Sigmoid colon (tissue), 7 donors: ENCODE results near the gene STK32B. TPM values are rescaled to one million over a fixed set of nuclear protein-coding genes. Genes with fewer than 3 reads are reported as not detected.

Experiments used
- DNase-seq: peaks from one replicate; pipeline ENCODE4 v3.0.0-alpha.2; 2019
- H3K27ac ChIP-seq, 4 donors: fragments of 200-600 bp; sonication (generic); one replicate each; pipeline ENCODE4 v1.5.1; 2016 to 2019; ENCODE audit warnings: mild to moderate bottlenecking in 1 of 4
- H3K27me3 ChIP-seq, 3 donors: fragments of 200-600 bp; sonication (generic); one replicate each; pipeline ENCODE4 v1.5.1; 2019; ENCODE audit warnings: mild to moderate bottlenecking in 1 of 3
- H3K36me3 ChIP-seq, 4 donors: fragments of 200-600 bp; sonication (generic); one replicate each; pipeline ENCODE4 v1.5.1; 2016 to 2019
- H3K4me1 ChIP-seq, 4 donors: fragments of 200-600 bp; sonication (generic); one replicate each; pipeline ENCODE4 v1.5.1; 2017 to 2019
- H3K4me3 ChIP-seq, 4 donors: fragments of 200-600 bp; sonication (generic); one replicate each; pipeline ENCODE4 v1.5.1; 2017 to 2019; ENCODE audit warnings: mild to moderate bottlenecking in 2 of 4, moderate library complexity in 1 of 4
- H3K9me3 ChIP-seq, 4 donors: fragments of 200-600 bp in 3 of 4; sonication (generic) in 3 of 4; one replicate each; pipeline versions ENCODE4 v1.5.1 to v1.6.1; 2013 to 2019
- EP300 ChIP-seq, 4 donors: sonication (generic); formaldehyde crosslinking; IDR thresholded peaks; one replicate each; pipeline ENCODE4 v1.6.1; 2017; ENCODE audit warnings: antibody characterized with exemption in 4 of 4
- POLR2A ChIP-seq, 2 donors: fragments of 450-650 bp; IDR thresholded peaks; one replicate each; pipeline ENCODE4 v1.6.1; 2016; ENCODE audit warnings: antibody characterized with exemption in 2 of 2, mild to moderate bottlenecking in 2 of 2, moderate library complexity in 2 of 2
- POLR2AphosphoS5 ChIP-seq, 4 donors: sonication (generic); formaldehyde crosslinking; IDR thresholded peaks; one replicate each; pipeline ENCODE4 v1.6.1; 2017; ENCODE audit warnings: antibody characterized with exemption in 4 of 4
- WGBS, 2 donors: extraction: QIAGEN DNeasy Blood & Tissue Kit; methylation state at CpG; one replicate each; pipeline ENCODE4 v1.1.7; 2013; 5-methylcytosine and 5-hydroxymethylcytosine counted together
- intact Hi-C: fragments of 100-400 bp; cut with DNase I; formaldehyde crosslinking; loops from one replicate; pipeline ENCODE4 v1.15.1; 2023
- polyA plus RNA-seq, 3 donors: library from polyadenylated mRNA; stranded (reverse); fragments of 200-250 nt; gene quantifications; one replicate each; pipeline ENCODE4 v1.2.3, GENCODE V29; 2013
- total RNA-seq, 4 donors: library from RNA; depleted of rRNA; stranded (reverse); fragments of >200 nt; gene quantifications; one replicate each; pipeline ENCODE4 v1.1.0, GENCODE V29; 2016
- TF ChIP-seq, protein P1 (sequence below), 4 experiments: fragments of 450-650 bp in 3 of 4; fragments of 200-600 bp in 1 of 4; IDR thresholded peaks; one replicate each; pipeline ENCODE4 v1.5.1; 2016 to 2019; ENCODE audit warnings: antibody characterized with exemption in 4 of 4, mild to moderate bottlenecking in 3 of 4, moderate library complexity in 2 of 4
- donor health status: healthy with polysubstance abuse.
- donor health status: Bipolar disorder and iron deficiency.
- donor health status: healthy.

Gene STK32B
- total and polyA plus RNA-seq, 7 donors: 0.23 to 3.9 (median 1.8) TPM

DNA sequence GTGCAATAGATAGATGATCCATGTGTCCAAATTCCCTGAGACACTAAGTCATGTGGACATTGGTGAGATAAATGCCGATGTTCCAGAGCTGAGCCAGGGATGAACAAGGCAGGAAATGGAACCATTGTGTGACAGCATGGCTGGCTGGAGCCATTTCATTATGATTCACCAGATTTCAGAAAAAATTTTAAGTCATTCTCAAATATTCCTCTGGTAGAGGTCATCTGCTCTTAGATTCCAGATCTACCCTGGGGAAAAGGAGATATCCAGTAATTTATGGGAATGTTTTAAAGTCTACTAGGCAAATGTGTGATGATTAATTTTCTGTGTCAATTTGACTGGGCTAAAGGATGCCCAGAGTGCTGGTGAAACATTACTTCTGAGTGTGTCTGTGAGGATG is 287.3 kb downstream of the STK32B start:
- intact Hi-C loops: no loop called here
- no peaks in the 10 kb centered on the region for H3K9me3 ChIP-seq
- H3K27ac ChIP-seq: no peak overlapping the region
- TF ChIP-seq POLR2AphosphoS5 (IDR thresholded peaks at IDR 0.05): no peak
- TF ChIP-seq, protein P1, sequence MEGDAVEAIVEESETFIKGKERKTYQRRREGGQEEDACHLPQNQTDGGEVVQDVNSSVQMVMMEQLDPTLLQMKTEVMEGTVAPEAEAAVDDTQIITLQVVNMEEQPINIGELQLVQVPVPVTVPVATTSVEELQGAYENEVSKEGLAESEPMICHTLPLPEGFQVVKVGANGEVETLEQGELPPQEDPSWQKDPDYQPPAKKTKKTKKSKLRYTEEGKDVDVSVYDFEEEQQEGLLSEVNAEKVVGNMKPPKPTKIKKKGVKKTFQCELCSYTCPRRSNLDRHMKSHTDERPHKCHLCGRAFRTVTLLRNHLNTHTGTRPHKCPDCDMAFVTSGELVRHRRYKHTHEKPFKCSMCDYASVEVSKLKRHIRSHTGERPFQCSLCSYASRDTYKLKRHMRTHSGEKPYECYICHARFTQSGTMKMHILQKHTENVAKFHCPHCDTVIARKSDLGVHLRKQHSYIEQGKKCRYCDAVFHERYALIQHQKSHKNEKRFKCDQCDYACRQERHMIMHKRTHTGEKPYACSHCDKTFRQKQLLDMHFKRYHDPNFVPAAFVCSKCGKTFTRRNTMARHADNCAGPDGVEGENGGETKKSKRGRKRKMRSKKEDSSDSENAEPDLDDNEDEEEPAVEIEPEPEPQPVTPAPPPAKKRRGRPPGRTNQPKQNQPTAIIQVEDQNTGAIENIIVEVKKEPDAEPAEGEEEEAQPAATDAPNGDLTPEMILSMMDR (IDR thresholded peaks at IDR 0.05): no peak
- no peak for TF ChIP-seq EP300 (IDR thresholded peaks at IDR 0.05)
- TF ChIP-seq POLR2A (IDR thresholded peaks at IDR 0.05): no peak
- WGBS, 2 donors: 83 to 86% methylated on average over 1 of the region's 1 CpG
- no peak for DNase-seq
- no peaks in the 10 kb centered on the region for H3K36me3 ChIP-seq
- H3K27me3 ChIP-seq: no peaks in the 10 kb centered on the region
- no peak overlapping the region for H3K4me3 ChIP-seq
- H3K4me1 ChIP-seq: no peaks in the 10 kb centered on the region

DNA sequence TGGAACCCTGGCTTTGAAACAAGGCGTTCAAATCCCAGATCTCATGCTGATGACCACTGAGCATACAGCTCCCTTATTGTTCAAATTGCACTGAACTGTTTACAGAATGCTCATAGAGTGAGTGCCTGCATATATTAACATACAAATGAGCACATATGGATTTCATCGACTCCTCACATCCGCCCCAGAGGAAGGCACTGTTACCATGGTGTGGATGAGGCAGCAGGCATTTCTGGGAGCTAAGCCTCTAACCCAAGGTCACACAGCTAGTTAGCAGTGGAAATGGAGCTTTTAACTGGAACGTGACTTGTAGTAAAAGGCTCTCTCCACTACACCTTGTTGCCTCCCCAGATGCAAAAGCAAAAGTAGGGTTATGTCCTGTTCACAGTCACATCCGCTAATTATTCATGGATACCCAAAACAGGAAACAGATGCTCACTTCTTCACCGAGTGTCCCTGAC is 289.7 kb downstream of the STK32B start:
- intact Hi-C loops: no loop called here

DNA sequence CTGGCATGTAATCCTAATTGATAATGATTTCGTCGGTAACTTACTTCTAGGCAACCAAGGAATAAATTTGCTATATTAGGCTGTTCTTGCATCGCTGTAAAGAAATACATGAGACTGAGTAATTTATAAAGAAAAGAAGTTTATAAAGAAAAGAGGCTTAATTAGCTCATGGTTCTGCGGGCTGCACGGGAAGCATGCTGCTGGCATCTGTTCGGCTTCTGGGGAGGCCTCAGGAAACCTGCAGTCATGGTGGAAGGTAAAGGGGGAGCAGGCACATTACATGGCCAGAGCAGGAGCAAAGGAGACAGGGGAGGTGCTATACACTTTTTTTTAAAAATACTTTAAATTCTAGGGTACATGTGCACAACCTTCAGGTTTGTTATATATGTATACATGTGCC is 290.2 kb downstream of the STK32B start:
- Histone ChIP-seq H3K4me3 (no peak overlapping the region), H3K27ac (no peak overlapping the region), H3K4me1 (no peaks in the 10 kb centered on the region), H3K36me3 (no peaks in the 10 kb centered on the region), H3K27me3 (no peaks in the 10 kb centered on the region), H3K9me3 (no peaks in the 10 kb centered on the region)
- 65 to 89% methylated on average over 6 of the region's 6 CpGs for WGBS, 2 donors
- intact Hi-C loops: no loop called here
- no peak for DNase-seq
- TF ChIP-seq EP300 (IDR thresholded peaks at IDR 0.05): no peak
- TF ChIP-seq, protein P1 (IDR thresholded peaks at IDR 0.05): no peak
- no peak for TF ChIP-seq POLR2AphosphoS5 (IDR thresholded peaks at IDR 0.05)
- TF ChIP-seq POLR2A (IDR thresholded peaks at IDR 0.05): no peak

More for the DNA sequence above, 289.7 kb downstream of the STK32B start:
- Histone ChIP-seq H3K27me3 (no peaks in the 10 kb centered on the region), H3K9me3 (no peaks in the 10 kb centered on the region), H3K4me3 (no peak overlapping the region), H3K36me3 (no peaks in the 10 kb centered on the region), H3K4me1 (no peaks in the 10 kb centered on the region), H3K27ac (no peak overlapping the region)
- 56 to 76% methylated on average over 6 of the region's 6 CpGs for WGBS, 2 donors
- DNase-seq: no peak
- TF ChIP-seq, protein P1 (IDR thresholded peaks at IDR 0.05): no peak
- TF ChIP-seq POLR2AphosphoS5 (IDR thresholded peaks at IDR 0.05) (no peak), EP300 (IDR thresholded peaks at IDR 0.05) (no peak), POLR2A (IDR thresholded peaks at IDR 0.05) (no peak)

DNA sequence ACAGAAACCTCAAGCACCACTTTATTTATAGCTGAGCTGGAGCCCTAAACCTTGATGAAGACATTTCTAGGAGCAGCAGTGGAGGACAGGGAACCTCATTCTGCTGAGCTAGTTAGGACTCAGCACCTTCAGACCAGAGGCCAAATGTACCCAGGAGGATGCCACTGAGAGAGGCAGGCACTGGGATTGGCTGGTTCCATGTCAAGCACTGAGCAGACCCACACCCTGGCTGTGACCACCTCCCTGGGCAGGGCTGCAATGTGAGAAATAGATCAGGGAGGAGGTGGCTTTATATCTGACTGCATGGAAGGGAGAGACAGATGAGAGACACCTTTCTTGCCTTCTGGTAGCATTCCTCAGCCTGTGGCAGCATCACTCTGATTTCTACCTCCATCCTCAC is 304.6 kb downstream of the STK32B start:
- intact Hi-C loops: no loop called here
- Histone ChIP-seq H3K27me3 (no peaks in the 10 kb centered on the region), H3K9me3 (no peaks in the 10 kb centered on the region), H3K4me1 (no peaks in the 10 kb centered on the region), H3K4me3 (no peak overlapping the region), H3K36me3 (no peaks in the 10 kb centered on the region), H3K27ac (no peak overlapping the region)
- DNase-seq: no peak
- TF ChIP-seq POLR2AphosphoS5 (IDR thresholded peaks at IDR 0.05): no peak
- no peak for TF ChIP-seq EP300 (IDR thresholded peaks at IDR 0.05)
- no peak for TF ChIP-seq POLR2A (IDR thresholded peaks at IDR 0.05)
- TF ChIP-seq, protein P1 (IDR thresholded peaks at IDR 0.05): no peak

DNA sequence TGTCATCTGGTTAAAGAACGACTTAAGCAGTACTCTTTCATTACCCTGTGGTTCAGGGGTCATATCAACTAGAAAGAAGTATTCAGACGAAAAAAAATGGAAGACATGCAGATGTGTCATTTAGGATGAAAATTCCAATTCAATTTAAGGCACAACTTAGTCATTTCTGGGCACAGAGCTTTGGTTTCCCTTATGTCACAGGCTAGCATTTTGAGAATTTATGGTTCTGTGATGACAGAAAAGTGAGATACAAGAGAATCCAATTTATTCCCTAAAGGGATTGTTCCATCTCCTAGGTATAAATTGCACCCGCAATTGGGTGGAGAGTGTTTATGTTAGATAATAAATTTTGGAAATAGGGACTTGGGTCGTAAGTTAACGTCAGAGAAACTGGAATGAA is 306.6 kb downstream of the STK32B start:
- H3K36me3 ChIP-seq: no peaks in the 10 kb centered on the region
- H3K27ac ChIP-seq: no peak overlapping the region
- no peaks in the 10 kb centered on the region for H3K9me3 ChIP-seq
- no peak overlapping the region for H3K4me3 ChIP-seq
- 33 to 67% methylated on average over 5 of the region's 5 CpGs for whole genome bisulfite sequencing, 2 donors
- intact Hi-C loops: no loop called here
- H3K4me1 ChIP-seq: no peaks in the 10 kb centered on the region
- DNase-seq: no peak
- TF ChIP-seq, protein P1 (IDR thresholded peaks at IDR 0.05): no peak
- TF ChIP-seq POLR2A (IDR thresholded peaks at IDR 0.05) (no peak), EP300 (IDR thresholded peaks at IDR 0.05) (no peak), POLR2AphosphoS5 (IDR thresholded peaks at IDR 0.05) (no peak)
- no peaks in the 10 kb centered on the region for H3K27me3 ChIP-seq
